ENCODE measurements around the gene LSAMP. TPM values are rescaled to one million over a fixed set of nuclear protein-coding genes. Genes with fewer than 3 reads are reported as not detected.

Gene LSAMP
- total and polyA plus RNA-seq, 2 of the 4 experiments (the other 2 are of a cell fraction): 7.9 to 8.0 TPM

- Histone ChIP-seq H3K23ac (ENCODE audit: low read depth, low read length) (no peak overlapping the region), H3K14ac (replicated peaks; ENCODE audit: low read depth, low read length) (no peak overlapping the region), H3K56ac (ENCODE audit: extremely low read depth, insufficient read depth, low read length) (no peak overlapping the region), H2AFZ (replicated peaks; ENCODE audit: low read length, poor library complexity) (no peak overlapping the region), H4K91ac (ENCODE audit: insufficient read depth, low read depth, low read length) (no peak overlapping the region), H3K9me1 (ENCODE audit: insufficient read depth, low read length) (no peaks in the 10 kb centered on the region), H3K9ac (ENCODE audit: low read depth, low read length) (no peak overlapping the region), H3K36me3 (ENCODE audit: control insufficient read depth, insufficient read depth, low read length) (no peaks in the 10 kb centered on the region), H2BK15ac (ENCODE audit: low read depth, low read length) (no peak overlapping the region), H4K5ac (ENCODE audit: low read depth, low read length) (no peak overlapping the region), H3K9me3 (ENCODE audit: control insufficient read depth, insufficient read depth, low read length) (no peaks in the 10 kb centered on the region), H3K79me1 (ENCODE audit: low read depth in 1 of 2, low read length in 2 of 2) (no peaks in the 10 kb centered on the region), H2BK20ac (ENCODE audit: low read depth, low read length) (no peak overlapping the region), H3K4ac (ENCODE audit: low read depth, low read length) (no peak overlapping the region), H3K18ac (ENCODE audit: low read depth, low read length) (no peak overlapping the region), H2BK120ac (ENCODE audit: low read depth, low read length) (no peak overlapping the region), H3K27ac (ENCODE audit: insufficient read depth, low read length) (no peak overlapping the region), H3K27me3 (ENCODE audit: control insufficient read depth, insufficient read depth, low read length) (no peaks in the 10 kb centered on the region), H4K20me1 (ENCODE audit: insufficient read depth, low read length) (no peaks in the 10 kb centered on the region), H2AK9ac (replicated peaks; ENCODE audit: low read depth, low read length, poor library complexity) (no peak overlapping the region), H2BK5ac (ENCODE audit: low read depth, low read length, poor library complexity, severe bottlenecking) (no peak overlapping the region), H3K4me2 (ENCODE audit: low read depth, low read length) (no peak overlapping the region), H2AK5ac (ENCODE audit: low read depth, low read length) (no peak overlapping the region), H3K4me1 (ENCODE audit: control insufficient read depth, insufficient read depth, low read length) (no peaks in the 10 kb centered on the region), H4K8ac (ENCODE audit: low read depth in 2 of 2, low read length in 2 of 2) (no peak overlapping the region), H3K4me3 (ENCODE audit: insufficient read depth, low read depth, low read length) (no peak overlapping the region)
- DNase-seq: no peak
- ATAC-seq (ENCODE audit: low read depth): no peak
- dilution Hi-C loops (cut with HindIII; ENCODE audit: low sequenced_read_pairs, unreplicated experiment) (no loop called here), in situ Hi-C loops (cut with MboI; ENCODE audit: low sequenced_read_pairs) (no loop called here), intact Hi-C loops (cut with micrococcal nuclease) (no loop called here)
- CTCF ChIA-PET: no interaction called here
- WGBS, 2 experiments (ENCODE audit: extremely low coverage in 2 of 2, insufficient read length in 1 of 2): no CpG with 5 or more reads among the region's 1 CpG
- TF ChIP-seq MAFK (IDR thresholded peaks at IDR 0.05; ENCODE audit: low read depth, low read length) (no peak), CHD1 (IDR thresholded peaks at IDR 0.05; ENCODE audit: low read depth, low read length) (no peak), RAD21 (IDR thresholded peaks at IDR 0.05; ENCODE audit: low read length) (no peak), RCOR1 (IDR thresholded peaks at IDR 0.05; ENCODE audit: insufficient replicate concordance, low read length) (no peak), POLR2A (IDR thresholded peaks at IDR 0.05; ENCODE audit: low read depth, low read length) (no peak), SMC3 (IDR thresholded peaks at IDR 0.05; ENCODE audit: low read depth, low read length) (no peak), BHLHE40 (IDR thresholded peaks at IDR 0.05; ENCODE audit: low read depth, low read length) (no peak), MXI1 (IDR thresholded peaks at IDR 0.05; ENCODE audit: borderline replicate concordance, low read depth, low read length) (no peak)
- TF ChIP-seq, protein P1, sequence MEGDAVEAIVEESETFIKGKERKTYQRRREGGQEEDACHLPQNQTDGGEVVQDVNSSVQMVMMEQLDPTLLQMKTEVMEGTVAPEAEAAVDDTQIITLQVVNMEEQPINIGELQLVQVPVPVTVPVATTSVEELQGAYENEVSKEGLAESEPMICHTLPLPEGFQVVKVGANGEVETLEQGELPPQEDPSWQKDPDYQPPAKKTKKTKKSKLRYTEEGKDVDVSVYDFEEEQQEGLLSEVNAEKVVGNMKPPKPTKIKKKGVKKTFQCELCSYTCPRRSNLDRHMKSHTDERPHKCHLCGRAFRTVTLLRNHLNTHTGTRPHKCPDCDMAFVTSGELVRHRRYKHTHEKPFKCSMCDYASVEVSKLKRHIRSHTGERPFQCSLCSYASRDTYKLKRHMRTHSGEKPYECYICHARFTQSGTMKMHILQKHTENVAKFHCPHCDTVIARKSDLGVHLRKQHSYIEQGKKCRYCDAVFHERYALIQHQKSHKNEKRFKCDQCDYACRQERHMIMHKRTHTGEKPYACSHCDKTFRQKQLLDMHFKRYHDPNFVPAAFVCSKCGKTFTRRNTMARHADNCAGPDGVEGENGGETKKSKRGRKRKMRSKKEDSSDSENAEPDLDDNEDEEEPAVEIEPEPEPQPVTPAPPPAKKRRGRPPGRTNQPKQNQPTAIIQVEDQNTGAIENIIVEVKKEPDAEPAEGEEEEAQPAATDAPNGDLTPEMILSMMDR (conservative IDR thresholded peaks at IDR 0.05; ENCODE audit: low read depth, low read length): no peak
- TF ChIP-seq, protein P2, sequence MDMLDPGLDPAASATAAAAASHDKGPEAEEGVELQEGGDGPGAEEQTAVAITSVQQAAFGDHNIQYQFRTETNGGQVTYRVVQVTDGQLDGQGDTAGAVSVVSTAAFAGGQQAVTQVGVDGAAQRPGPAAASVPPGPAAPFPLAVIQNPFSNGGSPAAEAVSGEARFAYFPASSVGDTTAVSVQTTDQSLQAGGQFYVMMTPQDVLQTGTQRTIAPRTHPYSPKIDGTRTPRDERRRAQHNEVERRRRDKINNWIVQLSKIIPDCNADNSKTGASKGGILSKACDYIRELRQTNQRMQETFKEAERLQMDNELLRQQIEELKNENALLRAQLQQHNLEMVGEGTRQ (IDR thresholded peaks at IDR 0.05; ENCODE audit: low read depth, low read length): no peak
- BruUV-seq (replicated peaks): no TSS peak
- POLR2A ChIA-PET (ENCODE audit: unreplicated experiment): no interaction called here
Observed at GRCh38 chr3:116087426-116087825, 357.9 kb downstream of the LSAMP start.
